HepG2 (cell line): ENCODE measurements around the gene PIANP. TPM values are rescaled to one million over a fixed set of nuclear protein-coding genes. Genes with fewer than 3 reads are reported as not detected.

Experiments
- DZIP1 ChIP-seq: sonication (generic); formaldehyde crosslinking; IDR thresholded peaks from 2 replicates; pipeline ENCODE4 v1.5.0; 2020; ENCODE audit warnings: mild to moderate bottlenecking, missing genetic modification reagents
- E2F5 ChIP-seq: sonication (generic); formaldehyde crosslinking; conservative IDR thresholded peaks from 2 replicates; pipeline ENCODE4 v1.4.0; 2020; ENCODE audit warnings: missing genetic modification reagents
- FLYWCH1 ChIP-seq: sonication (generic); formaldehyde crosslinking; IDR thresholded peaks from 2 replicates; pipeline ENCODE4 v1.8.1; 2023; ENCODE audit warnings: mild to moderate bottlenecking, missing genetic modification reagents
- GPBP1L1 ChIP-seq: sonication (generic); formaldehyde crosslinking; IDR thresholded peaks from 2 replicates; pipeline ENCODE4 v1.5.0; 2020; ENCODE audit warnings: mild to moderate bottlenecking, missing genetic modification reagents
- HBP1 ChIP-seq: IDR thresholded peaks from 2 replicates; pipeline ENCODE4 v1.6.1; 2016; ENCODE audit warnings: low read depth, control low read depth
- HMGA1 ChIP-seq: sonication (generic); formaldehyde crosslinking; conservative IDR thresholded peaks from 2 replicates; pipeline ENCODE4 v1.4.0; 2020; ENCODE audit warnings: missing genetic modification reagents
- MBD4 ChIP-seq: IDR thresholded peaks from 2 replicates; pipeline ENCODE4 v1.6.1; 2012; ENCODE audit warnings: low read length, inconsistent platforms, borderline replicate concordance
- MEIS2 ChIP-seq: sonication (generic); formaldehyde crosslinking; IDR thresholded peaks from 2 replicates; pipeline ENCODE4 v1.9.0; 2021; ENCODE audit warnings: mild to moderate bottlenecking, missing genetic modification reagents
- MIXL1 ChIP-seq: IDR thresholded peaks from 2 replicates; pipeline ENCODE4 v1.6.1; 2016
- NRL ChIP-seq: sonication (generic); formaldehyde crosslinking; IDR thresholded peaks from 2 replicates; pipeline ENCODE4 v1.5.0; 2020; ENCODE audit warnings: missing genetic modification reagents, mild to moderate bottlenecking, moderate library complexity, borderline replicate concordance
- SMC3 ChIP-seq: IDR thresholded peaks from 2 replicates; pipeline ENCODE4 v1.6.1; 2011; ENCODE audit warnings: low read length, improper control_type of control experiment
- SNAPC5 ChIP-seq: sonication (generic); formaldehyde crosslinking; IDR thresholded peaks from 2 replicates; pipeline ENCODE4 v1.8.1; 2023; ENCODE audit warnings: mild to moderate bottlenecking, missing genetic modification reagents, borderline replicate concordance
- SP5 ChIP-seq: IDR thresholded peaks from 2 replicates; pipeline ENCODE4 v1.6.1; 2016; ENCODE audit warnings: low read depth, borderline replicate concordance
- ZBTB38 ChIP-seq: sonication (generic); formaldehyde crosslinking; IDR thresholded peaks from 2 replicates; pipeline ENCODE4 v1.5.1; 2020; ENCODE audit warnings: mild to moderate bottlenecking, missing genetic modification reagents
- ZNF251 ChIP-seq: sonication (generic); formaldehyde crosslinking; IDR thresholded peaks from 2 replicates; pipeline ENCODE4 v1.9.0; 2021; ENCODE audit warnings: mild to moderate bottlenecking, missing genetic modification reagents
- ZNF451 ChIP-seq: sonication (generic); formaldehyde crosslinking; IDR thresholded peaks from 2 replicates; pipeline ENCODE4 v1.5.0; 2020; ENCODE audit warnings: mild to moderate bottlenecking, missing genetic modification reagents
- ZNF546 ChIP-seq: sonication (generic); formaldehyde crosslinking; conservative IDR thresholded peaks from 2 replicates; pipeline ENCODE4 v1.8.1; 2023; ENCODE audit warnings: mild to moderate bottlenecking, missing genetic modification reagents
- ZNF580 ChIP-seq: IDR thresholded peaks from 2 replicates; pipeline ENCODE4 v1.6.1; 2016; ENCODE audit warnings: low read depth, borderline replicate concordance
- ZNF784 ChIP-seq: sonication (generic); formaldehyde crosslinking; IDR thresholded peaks from 2 replicates; pipeline ENCODE4 v1.5.1; 2020; ENCODE audit warnings: missing genetic modification reagents, mild to moderate bottlenecking, borderline replicate concordance
- polyA plus RNA-seq, 8 experiments: library from polyadenylated mRNA; depleted of rRNA in 3 of 8; stranded (reverse) in 7 of 8; unstranded in 1 of 8; fragments of >200 nt; fragmentation: Illumina TruSeq in 4 of 8; extraction: Trizol in 4 of 8; gene quantifications; 2 replicates each; pipeline versions ENCODE4 v1.2.1 to v1.2.3, GENCODE V29; 2011 to 2016; ENCODE audit warnings: low read depth in 4 of 8, missing spikeins in 1 of 8, mixed read lengths in 1 of 8; ENCODE audit not compliant: insufficient read depth in 1 of 8
- total RNA-seq, 5 experiments: library from RNA; depleted of rRNA; stranded (reverse); fragments of >200 nt; fragmentation: Illumina TruSeq; extraction: Trizol; gene quantifications; 2 replicates each; pipeline ENCODE4 v1.2.3, GENCODE V29; 2016; ENCODE audit warnings: low read depth in 1 of 5

Gene PIANP
- total and polyA plus RNA-seq, 2 of the 13 experiments (the other 11 are each of a cell fraction or from before 2014, with no cell fraction given) = not detected

GRCh38 chr12:6662906-6663742, 37.5 kb downstream of the PIANP start, which contains the start of gene ING4 (continued):
- peak; percentile 32; the same call in 1 of the 2 replicates for TF ChIP-seq NRL (CRISPR knock-in tag)
- TF ChIP-seq DZIP1 (CRISPR knock-in tag) = no peak
- TF ChIP-seq ZNF451 = no peak
- no peak for TF ChIP-seq GPBP1L1
- TF ChIP-seq ZNF546 (CRISPR knock-in tag) = no peak
- no peak for TF ChIP-seq MEIS2 (CRISPR knock-in tag)
- TF ChIP-seq E2F5 = 0 out of 2 replicates have a peak, but pooled peaks have one; percentile 22
- TF ChIP-seq ZNF251 (CRISPR knock-in tag) = no peak
- TF ChIP-seq FLYWCH1 (CRISPR knock-in tag) = no peak
- TF ChIP-seq ZBTB38 (CRISPR knock-in tag) = 0 out of 2 replicates have a peak, but pooled peaks have one; percentile 27
- no peak for TF ChIP-seq SMC3
- peak; percentile 82 for TF ChIP-seq HBP1 (CRISPR knock-in tag)
- TF ChIP-seq ZNF580 = peak; percentile 51; the same call in 1 of the 2 replicates
- TF ChIP-seq SNAPC5 = no peak
- peak; percentile 52; the same call in 1 of the 2 replicates for TF ChIP-seq ZNF784
- TF ChIP-seq MIXL1 (CRISPR knock-in tag) = no peak; the same call in 1 of the 2 replicates
- no peak for TF ChIP-seq MBD4
- peak; percentile 45; the same call in 1 of the 2 replicates for TF ChIP-seq SP5 (CRISPR knock-in tag)
- no peak for TF ChIP-seq HMGA1 (CRISPR knock-in tag)
